Stromal cell of bone marrow (primary cell): ENCODE data around the gene RGMA.
"Not testable (repeated sequence)": the region's sequence is repeated elsewhere in the genome, so short reads cannot be mapped to it uniquely, and the experiment has no call there.

ENCODE experiments used
- DNase-seq: peaks from one replicate; pipeline ENCODE4 v3.0.0-alpha.2; 2012; ENCODE audit warnings: low read depth

Gene RGMA

DNA sequence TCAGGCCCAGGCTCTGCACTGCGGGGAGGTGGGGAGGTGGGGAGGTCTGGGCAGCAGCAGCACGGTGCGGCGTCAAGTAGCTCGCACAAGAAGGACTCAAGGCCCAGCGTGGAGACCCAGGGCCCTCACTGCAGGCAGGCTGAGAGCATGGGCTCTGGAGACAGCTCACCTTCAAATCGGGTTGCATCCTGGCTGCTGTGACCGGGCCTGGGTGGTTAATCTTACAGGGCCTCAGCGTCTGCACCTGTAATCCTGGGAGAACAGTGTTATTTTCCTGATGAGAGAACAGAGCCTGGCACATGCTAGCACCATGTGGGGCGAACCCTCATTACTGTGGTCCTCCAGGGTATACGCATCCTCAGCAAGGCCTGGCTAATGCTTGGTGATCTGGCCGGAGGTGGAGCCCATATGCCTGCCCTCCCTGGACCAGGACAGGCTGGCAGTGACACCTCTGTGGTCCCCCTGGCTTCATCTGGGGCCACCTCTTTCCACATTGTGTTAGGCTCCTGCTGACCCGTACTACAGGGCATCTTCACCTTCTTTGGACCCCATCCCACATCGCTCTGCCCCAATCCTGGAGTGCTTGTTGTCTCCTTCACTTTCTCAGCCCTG lies 55.5 kb downstream of the RGMA start:
- no peak for DNase-seq

DNA sequence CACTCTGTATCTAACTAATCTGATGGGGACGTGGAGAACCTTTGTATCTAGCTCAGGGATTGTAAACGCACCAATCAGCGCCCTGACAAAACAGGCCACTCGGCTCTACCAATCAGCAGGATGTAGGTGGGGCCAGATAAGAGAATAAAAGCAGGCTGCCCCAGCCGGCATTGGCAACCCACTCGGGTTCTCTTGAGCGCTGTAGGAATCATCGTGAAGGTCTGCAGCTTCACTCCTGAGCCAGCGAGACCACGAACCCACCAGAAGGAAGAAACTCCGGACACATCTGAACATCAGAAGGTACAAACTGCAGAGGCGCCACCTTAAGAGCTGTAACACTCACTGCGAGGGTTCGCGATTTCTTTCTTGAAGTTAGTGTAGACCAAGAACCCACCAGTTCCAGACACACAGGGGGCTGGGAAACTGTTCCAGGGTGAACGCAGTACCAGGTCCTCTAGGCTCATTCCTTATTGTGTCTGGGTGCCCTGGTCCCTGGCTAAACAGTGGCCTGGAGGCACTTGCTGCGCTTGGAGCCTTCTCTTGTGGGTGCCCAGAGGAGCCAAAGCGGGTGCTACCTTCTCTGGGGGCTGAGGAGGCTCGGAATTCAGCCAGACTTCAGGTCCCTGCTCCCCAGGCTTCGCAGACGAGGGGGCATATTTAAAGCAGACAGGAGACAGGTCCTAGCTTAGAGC lies 56.4 kb downstream of the RGMA start:
- not testable (repeated sequence) for DNase-seq

DNA sequence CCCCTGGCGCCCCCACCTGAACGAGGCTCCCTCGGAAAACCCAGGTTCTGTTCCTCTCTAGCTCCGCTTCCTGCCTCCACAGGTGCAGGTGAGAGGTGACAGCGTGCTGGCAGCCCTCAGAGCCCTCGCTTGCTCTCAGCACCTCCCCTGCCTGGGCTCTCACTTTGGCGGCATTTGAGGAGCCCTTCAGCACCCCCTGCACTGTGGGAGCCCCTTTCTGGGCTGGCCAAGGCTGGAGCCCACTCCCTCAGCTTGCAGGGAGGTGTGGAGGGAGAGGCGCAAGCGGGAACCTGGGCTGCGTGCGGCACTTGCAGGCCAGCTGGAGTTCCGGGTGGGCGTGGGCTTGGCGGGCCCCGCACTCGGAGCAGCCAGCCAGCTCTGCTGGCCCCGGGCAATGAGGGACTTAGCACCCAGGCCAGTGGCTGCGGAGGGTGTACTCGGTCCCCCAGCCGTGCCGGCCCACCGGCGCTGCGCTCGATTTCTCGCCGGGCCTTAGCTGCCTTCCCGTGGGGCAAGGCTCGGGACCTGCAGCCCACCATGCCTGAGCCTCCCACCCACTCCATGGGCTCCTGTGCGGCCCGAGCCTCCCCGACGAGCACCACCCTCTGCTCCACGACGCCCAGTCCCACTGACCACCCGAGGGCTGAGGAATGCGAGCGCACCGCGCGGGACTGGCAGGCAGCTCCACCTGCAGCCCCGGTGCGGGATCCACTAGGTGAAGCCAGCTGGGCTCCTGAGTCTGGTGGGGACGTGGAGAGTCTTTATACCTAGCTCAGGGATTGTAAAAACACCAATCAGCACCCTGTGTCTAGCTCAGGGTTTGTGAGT lies 57.2 kb downstream of the RGMA start:
- DNase-seq: not testable (repeated sequence)

DNA sequence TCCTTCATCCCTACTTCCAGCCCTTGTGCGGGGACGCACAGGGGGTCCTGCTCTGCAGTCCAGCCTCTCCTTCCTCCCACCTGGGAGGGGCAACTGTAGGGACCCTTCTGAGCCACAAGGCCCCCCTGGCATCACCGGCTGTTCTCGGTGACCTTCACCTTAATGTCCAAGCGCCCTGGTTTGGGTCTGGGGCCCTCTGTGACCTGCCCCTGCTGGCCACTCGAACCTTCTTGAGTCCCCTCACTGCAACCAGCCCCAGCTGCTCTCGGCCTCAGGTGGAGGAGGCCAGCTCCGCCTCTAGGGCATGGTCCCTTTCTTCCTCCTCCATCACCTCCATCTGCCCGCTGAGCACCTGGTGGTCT lies 57.9 kb downstream of the RGMA start:
- no peak for DNase-seq

DNA sequence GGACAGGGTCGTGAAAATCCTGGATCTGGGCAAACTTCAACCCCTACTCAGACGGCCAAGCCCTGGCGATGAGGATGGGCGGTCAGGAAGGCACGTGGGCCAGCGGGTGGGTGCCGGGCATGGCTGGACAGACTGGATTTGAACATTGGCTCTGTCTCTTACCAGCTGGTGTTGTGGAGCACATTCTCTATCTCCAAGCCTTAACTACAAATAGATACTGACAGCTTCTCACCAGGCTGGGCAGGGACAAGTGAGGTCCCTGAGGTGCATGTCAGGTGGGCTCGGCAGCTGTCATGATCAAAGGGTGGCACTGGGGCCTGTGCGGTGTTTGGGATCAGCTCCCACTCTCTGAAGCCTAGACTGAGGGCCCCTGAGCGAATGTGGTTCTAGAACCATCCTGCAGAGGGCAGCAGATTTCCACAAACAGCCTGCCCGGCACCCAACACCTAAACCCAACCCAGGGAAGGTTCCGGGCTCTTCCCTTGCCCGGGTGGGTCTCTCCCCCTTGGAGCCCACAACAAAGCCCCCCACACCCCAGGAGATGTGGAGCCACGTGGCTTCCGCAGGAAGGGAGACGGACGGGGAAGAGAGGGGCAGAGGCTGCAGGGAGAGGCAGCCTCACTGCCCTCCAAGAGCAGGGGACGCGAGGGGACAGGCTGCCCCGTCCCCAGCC lies 58.4 kb downstream of the RGMA start:
- DNase-seq: peak; percentile 40

DNA sequence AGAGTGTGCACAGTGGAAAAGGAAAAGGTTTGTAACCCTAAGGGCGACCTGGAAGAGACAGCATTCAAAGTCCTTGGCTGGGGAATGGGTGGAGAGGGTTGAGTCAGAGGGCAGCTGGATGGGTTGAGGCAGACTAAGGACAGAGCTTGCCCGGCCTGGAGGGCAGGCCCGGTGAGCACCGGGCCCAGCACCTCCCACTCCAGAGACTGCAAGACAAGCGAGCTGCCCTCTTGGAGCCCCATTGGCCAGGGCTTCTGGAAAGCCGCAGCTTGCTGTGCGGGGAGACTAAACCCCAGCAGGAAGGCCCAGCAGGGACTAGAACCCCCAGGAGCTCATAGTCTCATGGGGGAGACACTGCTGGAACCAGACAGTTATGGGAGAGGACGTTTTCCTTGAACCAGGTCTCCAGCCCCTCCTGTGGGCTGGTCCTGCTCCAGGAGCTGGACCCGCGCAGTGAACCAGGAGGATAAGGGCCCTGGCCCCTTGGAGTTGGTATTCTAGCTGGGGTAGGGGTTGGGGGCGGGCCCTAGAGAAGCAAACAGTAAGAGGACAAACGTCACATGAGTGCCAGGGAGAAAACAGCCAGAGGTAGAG lies 59.1 kb downstream of the RGMA start:
- no peak for DNase-seq

DNA sequence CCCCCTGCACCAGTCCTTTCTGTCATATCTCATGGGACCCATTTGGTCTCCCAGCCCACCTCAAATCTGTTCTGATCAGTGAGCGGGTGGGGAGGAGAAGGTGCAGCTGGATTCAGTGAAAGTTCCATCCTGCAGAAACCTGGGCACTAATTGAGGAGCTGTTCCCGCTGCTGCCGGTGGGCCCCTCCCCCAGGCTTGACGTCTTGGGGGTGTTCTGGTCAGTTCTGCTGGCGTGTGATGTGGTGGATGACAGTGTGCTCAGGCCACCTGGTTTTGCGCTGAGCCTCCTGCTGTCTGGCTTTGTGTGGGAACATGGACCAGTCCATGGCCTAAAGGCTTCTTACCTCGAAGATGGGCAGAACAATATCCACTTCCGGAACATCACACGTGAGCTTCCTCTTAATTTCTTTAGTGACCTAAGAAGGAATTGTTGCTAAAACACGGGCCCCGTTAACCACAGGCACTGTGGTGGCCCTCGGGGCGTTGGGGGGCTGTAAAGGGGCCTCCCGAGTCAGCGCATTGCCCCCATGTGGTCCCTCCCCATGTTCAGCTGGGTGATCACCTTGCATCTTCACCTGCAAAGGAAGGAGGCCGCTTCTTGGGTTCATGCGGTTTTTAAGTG lies 59.7 kb downstream of the RGMA start:
- DNase-seq: no peak

DNA sequence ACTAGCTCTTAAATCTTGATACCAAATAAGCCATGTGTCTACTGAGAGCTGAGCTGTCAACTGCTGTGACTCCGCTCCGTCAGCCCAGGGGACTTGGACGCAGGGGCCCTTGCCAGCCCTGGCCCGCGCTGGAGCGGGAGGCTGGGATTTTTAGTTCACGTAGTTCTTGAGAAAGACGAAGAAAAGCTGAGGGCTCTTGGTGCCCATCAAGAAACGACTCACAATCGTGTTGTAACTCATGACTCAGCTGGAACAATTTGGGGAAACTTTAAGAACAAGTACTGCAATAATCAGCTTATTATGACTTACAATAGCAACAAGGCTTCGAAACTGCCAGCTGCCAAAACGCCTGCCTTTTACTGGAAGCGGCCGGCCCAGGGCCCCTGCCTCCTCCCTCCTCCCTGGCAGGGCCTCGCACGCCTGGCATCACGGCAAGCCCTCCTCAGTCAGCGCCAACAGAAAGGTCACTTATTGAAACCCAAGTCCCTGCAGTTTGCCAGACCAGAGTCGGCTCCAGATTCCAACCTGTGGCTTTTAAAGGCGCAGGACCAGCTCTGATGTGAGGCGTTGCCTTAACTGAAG lies 60.3 kb downstream of the RGMA start:
- peak; percentile 98 for DNase-seq

DNA sequence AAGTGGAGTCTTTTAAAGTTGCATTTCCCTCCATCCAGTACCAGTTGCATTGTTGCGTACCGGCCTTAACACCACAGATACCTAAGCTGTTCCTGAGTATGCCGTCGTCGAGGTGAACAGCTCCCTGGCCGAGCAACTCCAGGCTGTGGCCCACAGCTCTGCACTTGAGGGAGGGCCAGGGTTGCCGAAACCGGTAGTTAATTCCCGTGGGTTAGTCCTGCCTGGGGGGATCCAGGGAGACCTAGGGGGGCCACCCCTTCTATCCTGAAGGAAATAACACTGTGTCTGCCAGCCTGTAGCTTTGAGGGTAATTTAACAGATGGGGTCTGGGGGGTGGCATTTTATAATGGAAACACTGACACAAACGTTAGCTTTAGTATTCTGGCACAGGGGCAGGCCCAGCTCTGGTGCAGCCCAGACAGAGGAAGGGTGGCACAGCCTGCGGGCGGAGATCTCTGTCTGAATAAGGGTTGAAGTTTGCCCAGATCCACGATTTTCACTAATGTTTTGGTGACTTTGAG lies 60.8 kb downstream of the RGMA start:
- DNase-seq: no peak

DNA sequence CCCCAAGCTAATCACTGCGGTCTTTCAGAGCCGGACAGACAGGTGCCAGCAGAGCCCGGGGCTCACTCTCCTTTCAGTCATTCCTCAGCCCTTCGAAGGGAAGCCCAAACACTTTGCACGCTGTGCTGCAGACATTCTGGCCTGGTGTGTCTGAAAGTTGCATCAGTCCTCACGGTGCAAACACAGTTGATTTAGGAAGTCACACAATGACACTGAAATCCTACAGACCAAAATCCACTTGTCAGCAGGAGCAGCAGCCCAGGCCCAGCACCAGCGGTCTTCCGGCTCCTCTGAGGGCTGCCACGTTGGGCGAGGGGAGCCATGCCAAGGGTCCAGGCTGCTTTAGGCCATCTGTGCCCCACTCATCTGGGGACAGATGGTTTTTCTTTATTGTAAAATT lies 61.6 kb downstream of the RGMA start:
- no peak for DNase-seq

DNA sequence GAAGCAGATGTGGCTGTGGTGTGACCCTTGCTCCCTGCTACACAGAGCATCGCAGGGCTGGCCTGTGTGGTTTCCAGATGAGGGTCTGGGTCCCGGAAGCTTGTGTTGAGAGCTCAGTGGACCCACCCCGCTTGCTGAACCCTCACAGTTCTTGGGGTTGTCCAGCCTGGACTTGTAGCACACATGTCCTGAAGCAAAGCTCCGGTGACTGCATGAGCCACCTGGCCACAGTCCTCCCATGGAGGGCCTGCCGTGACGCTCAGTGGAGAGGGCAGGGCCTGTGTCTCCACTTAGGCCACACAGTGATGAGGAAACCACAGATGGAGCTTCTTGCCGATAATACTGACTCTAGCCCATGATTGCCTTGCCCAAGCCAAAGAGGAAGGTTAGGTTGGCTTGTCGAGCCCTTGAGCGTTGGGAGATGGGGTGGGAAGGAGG lies 62.6 kb downstream of the RGMA start:
- no peak for DNase-seq

DNA sequence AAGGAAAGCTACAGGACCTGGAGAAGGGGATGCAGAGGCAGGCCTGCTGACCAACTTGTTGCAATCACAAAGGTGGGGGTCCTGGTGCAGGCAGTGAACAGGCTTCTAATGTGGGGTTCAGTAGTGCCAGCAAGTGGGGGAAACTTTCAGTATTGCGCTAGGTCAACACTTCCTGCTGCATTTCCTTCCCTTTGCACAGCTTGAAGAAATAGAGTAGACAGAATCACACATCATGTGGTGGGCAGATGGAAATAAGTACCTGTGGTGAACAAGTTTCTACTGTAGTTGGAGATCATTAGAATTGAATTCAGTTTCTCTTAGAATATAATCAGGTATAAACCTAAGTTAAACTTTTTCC lies 63.4 kb downstream of the RGMA start:
- DNase-seq: no peak

DNA sequence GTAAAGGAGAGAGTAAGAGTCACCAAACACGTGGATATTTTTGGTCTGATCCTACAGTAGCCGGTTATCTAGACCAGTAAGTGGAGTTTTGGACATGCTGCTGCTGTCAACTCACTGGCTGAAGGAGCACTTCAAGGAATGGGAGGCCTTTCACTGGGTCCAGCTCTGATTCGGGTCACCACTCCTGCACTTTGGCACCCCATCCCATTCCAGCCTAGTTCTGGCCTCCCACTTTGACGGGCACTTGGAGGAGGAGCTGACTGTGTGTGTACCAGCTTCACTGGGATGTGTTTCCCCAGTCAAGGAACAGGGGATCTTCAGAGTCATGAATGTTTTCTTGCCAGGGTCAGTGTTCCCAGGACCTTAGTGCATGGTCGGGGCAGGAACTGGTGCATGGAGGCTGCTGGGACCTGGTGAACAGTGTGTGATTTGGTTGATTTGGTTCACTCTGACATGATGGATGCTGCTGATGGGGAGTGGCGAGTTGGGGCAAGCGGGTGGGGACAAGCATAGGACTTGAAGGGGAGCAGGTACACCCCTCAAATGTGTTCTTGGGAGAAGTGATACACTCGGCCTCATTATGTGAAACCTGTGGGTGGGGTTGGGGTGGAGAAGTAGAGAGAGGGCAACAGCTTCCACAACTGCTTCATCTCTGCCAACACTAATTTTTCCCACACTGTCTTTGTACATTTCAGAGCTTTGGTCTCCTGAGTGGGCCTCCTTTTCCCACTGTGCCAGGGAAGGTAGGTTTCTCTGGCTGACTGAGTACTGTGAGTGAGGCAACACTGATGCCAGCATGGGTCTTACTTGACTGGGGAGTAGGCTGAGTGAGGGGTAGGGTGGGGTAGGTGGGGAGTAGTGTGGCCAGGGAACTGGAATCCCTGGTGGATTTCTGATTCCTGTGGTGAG lies 64.0 kb downstream of the RGMA start:
- no peak for DNase-seq

DNA sequence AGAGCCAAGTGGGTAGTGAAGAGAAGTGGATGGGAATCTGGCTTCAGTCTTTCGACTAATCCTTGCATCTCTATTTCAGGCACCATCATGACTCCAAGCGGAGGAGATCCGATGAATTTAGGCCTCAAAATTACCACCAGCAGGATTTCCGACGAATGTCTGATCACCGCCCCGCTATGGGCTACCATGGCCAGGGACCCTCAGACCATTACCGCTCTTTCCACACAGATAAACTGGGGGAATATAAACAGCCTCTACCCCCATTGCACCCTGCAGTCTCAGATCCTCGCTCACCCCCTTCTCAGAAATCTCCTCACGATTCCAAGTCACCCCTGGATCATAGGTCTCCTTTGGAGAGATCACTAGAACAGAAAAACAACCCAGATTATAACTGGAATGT lies 64.7 kb downstream of the RGMA start:
- DNase-seq: no peak

DNA sequence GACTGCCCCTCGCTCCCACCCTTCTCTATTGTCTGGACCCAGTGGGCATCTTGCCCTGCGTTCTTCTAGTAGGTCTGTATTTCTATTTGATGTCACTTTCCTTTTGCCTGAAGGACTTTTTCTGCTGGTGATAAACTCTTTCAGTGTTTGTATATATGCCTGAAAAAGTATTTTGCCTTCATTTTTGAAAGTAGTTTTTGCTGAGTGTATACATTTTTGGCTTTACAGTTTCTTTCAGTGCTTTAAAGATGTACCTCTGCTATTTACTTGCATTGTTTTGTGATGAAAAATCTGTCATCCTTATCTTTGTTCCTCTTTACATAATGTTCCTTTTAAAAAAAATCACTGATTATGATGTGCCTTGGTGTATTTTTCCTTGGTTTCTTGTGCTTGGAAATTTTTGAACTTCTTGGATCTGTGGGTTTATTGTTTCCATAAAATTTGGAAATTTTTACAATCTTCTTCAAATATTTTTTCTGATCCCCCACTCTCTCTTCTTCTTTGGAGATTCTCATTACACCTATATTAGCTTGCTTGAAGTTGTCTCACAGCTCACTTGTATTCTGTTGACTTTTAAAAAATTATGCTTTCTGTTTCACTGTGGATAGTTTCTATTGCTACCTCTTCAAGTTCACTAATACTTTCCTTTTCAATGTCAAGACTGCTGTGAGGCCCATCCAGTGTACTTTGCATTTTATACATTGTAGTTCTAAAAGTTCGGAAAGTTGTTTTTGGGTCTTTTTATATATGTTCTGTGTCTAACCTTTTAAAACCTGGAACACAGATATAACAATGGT lies 67.8 kb downstream of the RGMA start:
- DNase-seq: no peak

DNA sequence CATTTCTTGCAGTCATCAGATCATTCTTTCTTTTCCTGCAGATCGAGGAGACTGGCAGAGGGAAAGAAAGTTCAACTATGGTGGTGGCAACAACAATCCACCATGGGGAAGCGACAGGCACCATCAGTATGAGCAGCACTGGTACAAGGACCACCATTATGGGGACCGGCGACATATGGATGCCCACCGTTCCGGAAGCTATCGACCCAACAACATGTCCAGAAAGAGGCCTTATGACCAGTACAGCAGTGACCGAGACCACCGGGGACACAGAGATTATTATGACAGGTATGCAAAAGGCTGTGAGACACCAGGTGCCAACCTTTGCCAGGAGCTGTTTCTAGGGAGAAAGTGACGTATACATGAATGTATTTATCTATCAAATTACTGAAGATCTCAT lies 69.0 kb downstream of the RGMA start:
- no peak for DNase-seq

DNA sequence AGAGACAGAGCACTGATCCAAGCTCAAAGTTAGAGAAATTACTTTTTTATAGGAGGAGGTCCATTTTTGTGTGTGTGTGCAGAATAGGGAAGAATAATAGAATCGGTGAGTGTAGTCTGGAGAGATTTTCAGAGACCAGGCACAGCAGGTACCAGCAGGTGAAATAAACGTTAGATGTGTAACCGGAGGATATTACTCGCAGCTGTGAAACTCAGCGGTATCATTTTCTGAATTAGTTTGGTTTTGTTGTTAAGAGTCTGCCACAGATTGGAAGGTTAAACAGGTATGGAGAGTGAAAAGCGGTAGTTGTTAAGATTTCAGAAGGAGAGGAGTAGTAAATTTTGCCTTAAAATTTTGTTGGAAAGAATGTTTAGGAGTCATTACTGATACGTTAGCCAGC lies 69.9 kb downstream of the RGMA start:
- no peak for DNase-seq

DNA sequence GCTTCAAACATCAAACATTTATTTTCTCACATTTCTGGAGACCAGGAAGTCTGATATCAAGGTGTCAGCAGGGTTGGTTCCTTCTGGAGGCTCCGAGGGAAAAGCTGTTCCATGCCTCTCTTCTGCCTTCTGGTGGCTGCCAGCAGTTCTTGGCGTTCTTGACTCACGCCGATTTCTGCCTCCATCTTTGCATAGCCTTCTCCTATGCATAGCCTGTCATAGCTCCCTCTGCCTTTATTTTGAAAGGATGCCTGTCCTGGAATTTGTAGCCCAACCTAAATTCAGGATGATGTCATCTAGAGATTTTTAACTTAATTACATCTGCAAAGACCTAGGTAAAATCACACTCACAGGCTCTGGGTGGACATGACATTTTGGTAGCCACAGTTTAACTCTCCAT lies 70.4 kb downstream of the RGMA start:
- no peak for DNase-seq

DNA sequence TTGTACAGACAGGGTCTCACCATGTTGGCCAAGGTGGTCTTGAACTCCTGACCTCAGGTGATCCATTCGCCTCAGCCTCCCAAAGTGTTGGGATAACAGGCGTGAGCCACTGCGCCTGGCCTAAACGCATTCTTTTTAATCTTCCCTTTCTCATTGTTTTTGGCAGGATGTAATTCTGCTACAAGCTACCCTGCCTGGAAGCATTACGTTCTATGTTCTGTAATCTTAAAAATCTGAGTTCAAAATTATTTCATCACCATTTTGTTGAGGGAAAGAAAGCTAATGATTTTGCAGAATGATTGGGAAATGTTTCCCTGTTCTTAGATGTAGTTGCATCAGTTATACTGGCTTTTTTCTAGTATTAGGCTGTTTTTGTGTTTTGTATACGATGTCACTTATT lies 71.5 kb downstream of the RGMA start:
- DNase-seq: no peak
